ENCODE data around the gene RNASE1.

Gene RNASE1

GRCh38 chr14:20801726-20802125 is 918 bp downstream of the RNASE1 start:
- no peak for DNase-seq
- H3K36me3 ChIP-seq = no peaks in the 10 kb centered on the region
- peaks cover 0 to 7% (median 0%) of the 10 kb centered on the region in 4 donors for H3K4me1 ChIP-seq
- H3K9me3 ChIP-seq = no peaks in the 10 kb centered on the region
- TF ChIP-seq CTCF (IDR thresholded peaks at IDR 0.05) = no peak
- H3K4me3 ChIP-seq = peak overlapping the region; percentile 37 to 45
- intact Hi-C loops (cut with DNase I; ENCODE audit: low total_unique reads) = no loop called here
- no peak overlapping the region for H3K27ac ChIP-seq
- peaks cover 0 to 8% of the 10 kb centered on the region in 2 donors for H3K27me3 ChIP-seq

- H3K4me3 ChIP-seq = peak overlapping the region; percentile 37 to 45
- no peak overlapping the region for H3K27ac ChIP-seq
- no peaks in the 10 kb centered on the region for H3K36me3 ChIP-seq
- peak; percentile 56 to 73 for DNase-seq
- intact Hi-C loops (cut with DNase I; ENCODE audit: low total_unique reads) = no loop called here
- H3K9me3 ChIP-seq = no peaks in the 10 kb centered on the region
- H3K4me1 ChIP-seq = peaks cover 0 to 7% (median 0%) of the 10 kb centered on the region in 4 donors
- peaks cover 0 to 8% of the 10 kb centered on the region in 2 donors for H3K27me3 ChIP-seq
- no peak for TF ChIP-seq CTCF (IDR thresholded peaks at IDR 0.05)
Measured at GRCh38 chr14:20799892-20800544, 2.6 kb downstream of the RNASE1 start.

GRCh38 chr14:20799456-20799891 is 3.2 kb downstream of the RNASE1 start:
- Histone ChIP-seq H3K36me3 (no peaks in the 10 kb centered on the region), H3K27me3 (peaks cover 0 to 8% of the 10 kb centered on the region in 2 donors), H3K27ac (no peak overlapping the region), H3K9me3 (no peaks in the 10 kb centered on the region), H3K4me1 (peaks cover 0 to 7% (median 0%) of the 10 kb centered on the region in 4 donors), H3K4me3 (peak overlapping the region; percentile 8 to 45)
- no peak for TF ChIP-seq CTCF (IDR thresholded peaks at IDR 0.05)
- intact Hi-C loops (cut with DNase I; ENCODE audit: low total_unique reads) = no loop called here
- DNase-seq = no peak

- Histone ChIP-seq H3K36me3 (no peaks in the 10 kb centered on the region), H3K4me1 (peaks cover 0 to 7% (median 0%) of the 10 kb centered on the region in 4 donors), H3K4me3 (peak overlapping the region in 1 of 2 donors; percentile 7), H3K9me3 (no peaks in the 10 kb centered on the region), H3K27ac (no peak overlapping the region), H3K27me3 (peaks cover 0 to 8% of the 10 kb centered on the region in 2 donors)
- no peak for TF ChIP-seq CTCF (IDR thresholded peaks at IDR 0.05)
- no peak for DNase-seq
- intact Hi-C loops (cut with DNase I; ENCODE audit: low total_unique reads) = no loop called here
Measured at GRCh38 chr14:20798932-20799331, 3.7 kb downstream of the RNASE1 start.

GRCh38 chr14:20798318-20798717 is 4.3 kb downstream of the RNASE1 start:
- Histone ChIP-seq H3K27me3 (peaks cover 0 to 8% of the 10 kb centered on the region in 2 donors), H3K9me3 (no peaks in the 10 kb centered on the region), H3K4me1 (peaks cover 0 to 7% (median 0%) of the 10 kb centered on the region in 4 donors), H3K27ac (no peak overlapping the region), H3K36me3 (no peaks in the 10 kb centered on the region), H3K4me3 (no peak overlapping the region)
- no peak for DNase-seq
- intact Hi-C loops (cut with DNase I; ENCODE audit: low total_unique reads) = no loop called here
- TF ChIP-seq CTCF (IDR thresholded peaks at IDR 0.05) = no peak
